Esophagus squamous epithelium (tissue), 4 donors: Measurements from ENCODE around the gene MYOM3.

Experiments used
- POLR2A ChIP-seq, 4 donors: fragments of 450-650 bp; IDR thresholded peaks; one replicate each; pipeline ENCODE4 v1.6.1; 2017; ENCODE audit warnings: antibody characterized with exemption in 4 of 4, mild to moderate bottlenecking in 4 of 4, moderate library complexity in 3 of 4
- TF ChIP-seq, protein P1 (sequence below), 6 experiments: fragments of 450-650 bp in 4 of 6; fragments of 200-600 bp in 2 of 6; sonication (generic) in 2 of 6; IDR thresholded peaks; one replicate each; pipeline ENCODE4 v1.5.1; 2016 to 2019; ENCODE audit warnings: antibody characterized with exemption in 6 of 6, mild to moderate bottlenecking in 4 of 6, moderate library complexity in 4 of 6

DNA sequence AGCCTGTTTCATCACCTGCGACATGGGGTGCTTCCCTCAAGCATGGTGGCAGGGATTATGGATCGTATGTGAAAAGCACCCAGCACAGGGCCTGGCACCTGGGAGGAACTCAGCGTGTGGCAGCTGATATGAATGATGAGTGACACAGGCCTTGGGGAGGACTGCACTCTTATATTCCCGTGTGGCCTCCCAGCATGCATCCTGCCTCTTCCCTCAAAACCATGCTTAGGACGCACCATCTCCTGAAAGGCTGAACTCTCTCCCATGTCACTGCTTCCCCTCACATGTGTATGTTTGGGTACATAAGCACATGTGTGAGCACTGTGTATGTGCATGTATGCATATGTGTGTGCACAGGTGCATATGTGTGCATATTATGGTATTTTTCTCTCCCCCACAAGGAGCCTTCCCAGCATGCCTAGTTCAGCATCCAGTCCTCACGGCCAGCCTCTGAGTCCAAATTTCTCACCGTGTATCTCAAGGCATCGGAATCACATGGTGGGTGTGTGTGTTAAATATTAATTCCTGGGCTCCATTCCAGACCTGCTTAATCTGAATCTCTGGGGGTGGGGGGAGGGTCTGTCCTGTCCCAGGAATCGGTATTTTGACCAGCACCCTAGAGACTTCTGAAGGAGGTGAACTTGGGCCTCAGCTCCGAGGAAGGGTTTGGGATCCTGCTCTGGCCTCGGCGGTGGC lies 12.8 kb downstream of the MYOM3 start:
- TF ChIP-seq POLR2A (IDR thresholded peaks at IDR 0.05) = no peak
- TF ChIP-seq, protein P1, sequence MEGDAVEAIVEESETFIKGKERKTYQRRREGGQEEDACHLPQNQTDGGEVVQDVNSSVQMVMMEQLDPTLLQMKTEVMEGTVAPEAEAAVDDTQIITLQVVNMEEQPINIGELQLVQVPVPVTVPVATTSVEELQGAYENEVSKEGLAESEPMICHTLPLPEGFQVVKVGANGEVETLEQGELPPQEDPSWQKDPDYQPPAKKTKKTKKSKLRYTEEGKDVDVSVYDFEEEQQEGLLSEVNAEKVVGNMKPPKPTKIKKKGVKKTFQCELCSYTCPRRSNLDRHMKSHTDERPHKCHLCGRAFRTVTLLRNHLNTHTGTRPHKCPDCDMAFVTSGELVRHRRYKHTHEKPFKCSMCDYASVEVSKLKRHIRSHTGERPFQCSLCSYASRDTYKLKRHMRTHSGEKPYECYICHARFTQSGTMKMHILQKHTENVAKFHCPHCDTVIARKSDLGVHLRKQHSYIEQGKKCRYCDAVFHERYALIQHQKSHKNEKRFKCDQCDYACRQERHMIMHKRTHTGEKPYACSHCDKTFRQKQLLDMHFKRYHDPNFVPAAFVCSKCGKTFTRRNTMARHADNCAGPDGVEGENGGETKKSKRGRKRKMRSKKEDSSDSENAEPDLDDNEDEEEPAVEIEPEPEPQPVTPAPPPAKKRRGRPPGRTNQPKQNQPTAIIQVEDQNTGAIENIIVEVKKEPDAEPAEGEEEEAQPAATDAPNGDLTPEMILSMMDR (IDR thresholded peaks at IDR 0.05) = no peak
